Upper lobe of left lung (tissue), 6 donors: ENCODE measurements around the gene SLC31A2. TPM values are rescaled to one million over a fixed set of nuclear protein-coding genes. Genes with fewer than 3 reads are reported as not detected.
A peak's percentile ranks its signal among the peaks of the same experiment; 100 is the strongest.

Experiments
- ATAC-seq, 2 donors: fragments of 200-7000 bp; cut with Tn5 transposase; one replicate each; pipeline ENCODE4 v1.9.1; 2022; ENCODE audit warnings: mild to moderate bottlenecking in 2 of 2, moderate library complexity in 2 of 2; ENCODE audit not compliant: low FRiP score in 2 of 2
- DNase-seq, 2 donors: peaks; one replicate each; pipeline ENCODE4 v3.0.0-alpha.2; 2019 to 2020
- H3K27ac ChIP-seq, 4 donors: fragments of 200-600 bp; sonication (generic); one replicate each; pipeline ENCODE4 v1.5.1; 2016 to 2019
- H3K27me3 ChIP-seq, 4 donors: fragments of 200-600 bp; sonication (generic); one replicate each; pipeline ENCODE4 v1.5.1; 2017 to 2019
- H3K36me3 ChIP-seq, 4 donors: fragments of 200-600 bp; sonication (generic); one replicate each; pipeline ENCODE4 v1.5.1; 2016 to 2019
- H3K4me1 ChIP-seq, 4 donors: fragments of 200-600 bp; sonication (generic); one replicate each; pipeline ENCODE4 v1.5.1; 2018 to 2019
- H3K4me3 ChIP-seq, 4 donors: fragments of 200-600 bp; sonication (generic); one replicate each; pipeline ENCODE4 v1.5.1; 2017 to 2019; ENCODE audit warnings: mild to moderate bottlenecking in 2 of 4, moderate library complexity in 1 of 4
- H3K9me3 ChIP-seq, 4 donors: fragments of 200-600 bp; sonication (generic); one replicate each; pipeline ENCODE4 v1.5.1; 2018 to 2019
- CTCF ChIP-seq, 6 experiments: fragments of 450-650 bp in 4 of 6; fragments of 200-600 bp in 2 of 6; sonication (generic) in 2 of 6; IDR thresholded peaks; one replicate each; pipeline ENCODE4 v1.5.1; 2016 to 2019; ENCODE audit warnings: antibody characterized with exemption in 6 of 6
- EP300 ChIP-seq, 4 donors: sonication (generic); formaldehyde crosslinking; IDR thresholded peaks; one replicate each; pipeline ENCODE4 v1.5.1; 2017; ENCODE audit warnings: antibody characterized with exemption in 4 of 4, control low read depth in 2 of 4
- POLR2A ChIP-seq, 4 donors: fragments of 450-650 bp; IDR thresholded peaks; one replicate each; pipeline ENCODE4 v1.5.1; 2016 to 2017; ENCODE audit warnings: antibody characterized with exemption in 4 of 4, mild to moderate bottlenecking in 2 of 4
- POLR2AphosphoS5 ChIP-seq, 2 donors: sonication (generic); formaldehyde crosslinking; IDR thresholded peaks; one replicate each; pipeline ENCODE4 v1.5.1; 2017; ENCODE audit warnings: antibody characterized with exemption in 2 of 2
- WGBS, 2 donors: methylation state at CpG; one replicate each; pipeline ENCODE4 v1.1.5; 2017 to 2018; 5-methylcytosine and 5-hydroxymethylcytosine counted together
- total RNA-seq, 6 donors: library from RNA; depleted of rRNA in 4 of 6; stranded (reverse); fragments of >200 nt in 4 of 6; gene quantifications; one replicate each; pipeline versions ENCODE4 v1.1.0 to v1.2.1, GENCODE V29; 2016 to 2021
- donor health status: DM: no; HTN: no; CAD: no; lungs with moderate emphysema.
- donor health status: DM: no; HTN: yes; CAD: no; lungs with severe emphysema.

Gene SLC31A2
- total RNA-seq, 6 donors from 2014 or later: 43.1 to 79.6 (median 57.4) TPM

- peak in 1 of 4 donors; percentile 71 for TF ChIP-seq POLR2A (IDR thresholded peaks at IDR 0.05)
- no peak for TF ChIP-seq EP300 (IDR thresholded peaks at IDR 0.05)
- TF ChIP-seq POLR2AphosphoS5 (IDR thresholded peaks at IDR 0.05): peak in 1 of 2 donors; percentile 21
- TF ChIP-seq CTCF (IDR thresholded peaks at IDR 0.05): no peak
- DNase-seq: peak in 1 of 2 donors; percentile 53
- Histone ChIP-seq H3K4me3 (no peak overlapping the region), H3K9me3 (no peaks in the 10 kb centered on the region), H3K36me3 (peaks cover 11 to 54% (median 29%) of the 10 kb centered on the region in 4 donors), H3K4me1 (peaks cover 15 to 20% (median 17%) of the 10 kb centered on the region in 4 donors), H3K27me3 (no peaks in the 10 kb centered on the region), H3K27ac (peak overlapping the region; percentile 41 to 69 (median 54))
- ATAC-seq: no peak
- WGBS, 2 donors: 90 to 94% methylated on average over 10 of the region's 10 CpGs
Observed at GRCh38 chr9:113210815-113211214, 60.0 kb downstream of the SLC31A2 start.

Other genes with a start within 250 kb of the SLC31A2 start
- gene ZNF883, start 138.8 kb upstream of the SLC31A2 start, total RNA-seq: 1 to 10 TPM in 1 of 6 donors, under 1 TPM in 4, not detected in 1; 0.26 to 1.2 (median 0.69) TPM
- 1 to 10 TPM in 5 of 6 donors, not detected in 1; 1.0 to 2.5 (median 1.3) TPM for gene ZFP37, start 94.3 kb upstream of the SLC31A2 start, total RNA-seq
- 10 to 100 TPM; 36.5 to 72.3 (median 50.0) TPM for gene FKBP15, start 70.3 kb downstream of the SLC31A2 start, total RNA-seq
- gene SLC31A1, start 70.5 kb downstream of the SLC31A2 start, total RNA-seq: 10 to 100 TPM; 10.5 to 44.7 (median 28.5) TPM
- gene CDC26, start 124.6 kb downstream of the SLC31A2 start, total RNA-seq: 10 to 100 TPM; 17.7 to 41.9 (median 28.4) TPM
- gene PRPF4, start 124.7 kb downstream of the SLC31A2 start, total RNA-seq: 10 to 100 TPM in 5 of 6 donors, 1 to 10 TPM in 1; 7.1 to 18.2 (median 15.0) TPM
- gene RNF183, start 152.4 kb downstream of the SLC31A2 start, total RNA-seq: 1 to 10 TPM in 1 of 6 donors, under 1 TPM in 2, not detected in 3; 0.30 to 3.1 (median 0.39) TPM
- 1 to 10 TPM; 2.0 to 5.2 (median 3.1) TPM for gene WDR31, start 189.3 kb downstream of the SLC31A2 start, total RNA-seq
- gene BSPRY, start 198.5 kb downstream of the SLC31A2 start, total RNA-seq: 10 to 100 TPM in 3 of 6 donors, 1 to 10 TPM in 3; 5.2 to 21.1 (median 12.7) TPM
- gene HDHD3, start 226.0 kb downstream of the SLC31A2 start, total RNA-seq: 10 to 100 TPM; 12.0 to 25.8 (median 19.6) TPM